Activated naive CD4-positive, alpha-beta T cell treated with anti-CD3 and anti-CD28 coated beads, Interleukin-2, amount 50 U/mL, for 24 hours (primary cell): Measurements from ENCODE around the gene KHSRP.

Source experiments
- H3K27ac Mint-ChIP-seq: one replicate; pipeline ENCODE4 v1.8.0; 2021; ENCODE audit warnings: mild to moderate bottlenecking, mixed read lengths
- H3K27me3 Mint-ChIP-seq: one replicate; pipeline ENCODE4 v1.8.0; 2021; ENCODE audit warnings: mixed read lengths
- H3K36me3 Mint-ChIP-seq: one replicate; pipeline ENCODE4 v1.8.0; 2021; ENCODE audit warnings: mixed read lengths
- H3K4me1 Mint-ChIP-seq: one replicate; pipeline ENCODE4 v1.8.0; 2021; ENCODE audit warnings: mixed read lengths
- H3K4me3 Mint-ChIP-seq: one replicate; pipeline ENCODE4 v1.8.0; 2021; ENCODE audit warnings: mild to moderate bottlenecking, mixed read lengths
- H3K9me3 Mint-ChIP-seq: one replicate; pipeline ENCODE4 v1.8.0; 2021; ENCODE audit warnings: mixed read lengths

The KHSRP gene, protein sequence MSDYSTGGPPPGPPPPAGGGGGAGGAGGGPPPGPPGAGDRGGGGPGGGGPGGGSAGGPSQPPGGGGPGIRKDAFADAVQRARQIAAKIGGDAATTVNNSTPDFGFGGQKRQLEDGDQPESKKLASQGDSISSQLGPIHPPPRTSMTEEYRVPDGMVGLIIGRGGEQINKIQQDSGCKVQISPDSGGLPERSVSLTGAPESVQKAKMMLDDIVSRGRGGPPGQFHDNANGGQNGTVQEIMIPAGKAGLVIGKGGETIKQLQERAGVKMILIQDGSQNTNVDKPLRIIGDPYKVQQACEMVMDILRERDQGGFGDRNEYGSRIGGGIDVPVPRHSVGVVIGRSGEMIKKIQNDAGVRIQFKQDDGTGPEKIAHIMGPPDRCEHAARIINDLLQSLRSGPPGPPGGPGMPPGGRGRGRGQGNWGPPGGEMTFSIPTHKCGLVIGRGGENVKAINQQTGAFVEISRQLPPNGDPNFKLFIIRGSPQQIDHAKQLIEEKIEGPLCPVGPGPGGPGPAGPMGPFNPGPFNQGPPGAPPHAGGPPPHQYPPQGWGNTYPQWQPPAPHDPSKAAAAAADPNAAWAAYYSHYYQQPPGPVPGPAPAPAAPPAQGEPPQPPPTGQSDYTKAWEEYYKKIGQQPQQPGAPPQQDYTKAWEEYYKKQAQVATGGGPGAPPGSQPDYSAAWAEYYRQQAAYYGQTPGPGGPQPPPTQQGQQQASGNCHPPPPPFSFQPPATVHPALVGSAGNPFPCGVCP

DNA sequence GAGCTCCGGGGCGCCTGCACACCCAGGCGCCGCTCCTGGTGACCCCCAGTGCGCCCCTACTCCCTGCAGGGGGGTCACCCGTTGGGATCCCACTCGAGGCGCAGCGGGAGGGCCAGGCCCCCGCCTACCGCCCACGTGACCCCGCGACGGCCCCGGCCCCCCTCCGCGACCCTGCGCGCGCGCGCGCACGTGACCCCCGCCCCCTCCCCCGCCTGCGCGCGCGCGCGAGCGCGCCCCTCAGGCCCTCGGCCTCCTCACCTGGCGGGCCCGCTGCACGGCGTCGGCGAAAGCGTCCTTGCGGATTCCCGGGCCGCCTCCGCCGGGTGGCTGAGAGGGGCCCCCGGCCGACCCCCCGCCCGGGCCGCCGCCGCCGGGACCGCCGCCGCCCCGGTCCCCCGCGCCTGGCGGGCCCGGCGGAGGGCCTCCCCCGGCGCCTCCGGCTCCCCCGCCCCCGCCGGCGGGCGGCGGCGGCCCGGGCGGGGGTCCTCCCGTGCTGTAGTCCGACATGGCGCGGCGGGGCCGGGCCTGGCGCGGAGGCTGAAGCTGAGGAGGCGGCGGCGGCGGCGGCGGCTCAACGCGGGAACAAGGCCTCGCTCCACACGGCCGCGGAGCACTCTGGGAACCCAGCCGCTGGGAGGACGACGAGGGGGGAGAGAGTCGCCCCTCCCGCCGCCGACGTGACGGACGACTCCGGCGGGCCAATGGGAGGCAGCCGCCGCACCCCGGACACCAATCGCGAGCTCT, at the start of gene KHSRP:
Gene KHSRP (minus strand): TSS at position 617 of the 744 bp plus-strand sequence. CDS start 110 bp downstream, at position 507.
- peak within 1 kb of the TSS; percentile 94 for H3K27ac Mint-ChIP-seq
- no peaks in the 10 kb centered on the region for H3K27me3 Mint-ChIP-seq
- peak within 1 kb of the TSS; percentile 95 for H3K4me3 Mint-ChIP-seq
- peaks cover 35% of the 10 kb centered on the region for H3K4me1 Mint-ChIP-seq
- peaks cover 2% of the 10 kb centered on the region for H3K36me3 Mint-ChIP-seq
- no peaks in the 10 kb centered on the region for H3K9me3 Mint-ChIP-seq

DNA sequence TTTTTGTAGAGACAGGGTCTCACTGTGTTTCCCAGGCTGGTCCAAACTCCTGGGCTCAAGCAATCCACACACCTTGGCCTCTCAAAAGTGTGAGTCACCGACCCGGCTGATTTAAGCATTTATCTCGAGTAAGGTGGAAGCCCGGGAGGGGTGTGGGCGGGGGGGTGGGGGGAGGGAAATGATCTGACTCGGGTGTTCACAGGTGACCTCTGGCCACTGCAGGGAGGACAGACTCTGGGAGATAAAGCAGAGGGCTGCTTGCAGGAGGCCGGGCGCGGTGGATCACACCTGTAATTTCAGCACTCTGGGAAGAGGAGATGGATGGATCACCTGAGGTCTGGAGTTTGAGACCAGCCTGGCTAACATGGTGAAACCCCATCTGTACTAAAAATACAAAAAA, 49.0 kb upstream of the KHSRP start:
- Mint-ChIP-seq H3K27ac (no peak overlapping the region), H3K27me3 (no peaks in the 10 kb centered on the region), H3K36me3 (peaks cover 3% of the 10 kb centered on the region), H3K4me3 (no peak overlapping the region), H3K4me1 (no peaks in the 10 kb centered on the region), H3K9me3 (no peaks in the 10 kb centered on the region)

DNA sequence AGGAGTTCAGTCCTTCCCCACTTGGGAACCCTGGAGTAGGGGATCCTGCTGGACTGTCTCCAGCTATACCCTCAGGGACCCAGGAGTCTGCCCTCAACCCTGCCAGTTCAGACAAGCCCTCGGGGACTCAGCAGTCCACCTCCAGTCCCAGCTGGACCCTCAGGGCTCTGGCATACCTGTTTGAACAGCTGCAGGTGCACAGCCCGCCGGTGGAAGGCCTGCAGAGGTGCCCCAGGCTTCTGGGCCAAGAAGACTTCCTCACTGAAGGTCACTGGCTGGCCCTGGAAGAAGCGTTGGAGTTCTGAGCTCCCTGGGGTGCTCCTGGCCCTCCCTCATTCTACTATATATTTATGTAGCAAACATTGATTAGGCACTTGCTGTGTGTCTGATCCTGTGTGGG, 48.1 kb upstream of the KHSRP start:
- Mint-ChIP-seq H3K27me3 (no peaks in the 10 kb centered on the region), H3K4me3 (no peak overlapping the region), H3K9me3 (no peaks in the 10 kb centered on the region), H3K4me1 (no peaks in the 10 kb centered on the region), H3K27ac (peak overlapping the region; percentile 65), H3K36me3 (peaks cover 6% of the 10 kb centered on the region)

DNA sequence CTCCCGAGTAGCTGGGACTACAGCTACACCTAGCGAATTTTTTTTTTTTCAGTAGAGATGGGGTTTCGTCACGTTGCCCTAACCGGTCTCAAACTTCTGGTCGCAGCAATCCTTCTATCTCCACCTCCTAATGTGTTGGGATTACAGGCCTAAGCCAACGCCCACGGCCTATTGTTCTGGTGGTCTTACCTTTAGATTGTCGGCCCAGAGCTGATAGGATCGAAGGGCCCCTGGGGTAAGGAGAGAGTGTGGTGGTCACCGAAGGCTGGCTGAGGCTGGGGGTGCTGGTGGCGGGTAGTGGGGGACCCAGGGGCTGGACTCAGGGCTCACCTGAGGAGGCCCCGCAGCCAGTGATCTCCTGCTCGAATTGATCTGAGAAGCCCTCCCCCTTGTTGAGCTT, 46.5 kb upstream of the KHSRP start:
- peaks cover 8% of the 10 kb centered on the region for H3K36me3 Mint-ChIP-seq

DNA sequence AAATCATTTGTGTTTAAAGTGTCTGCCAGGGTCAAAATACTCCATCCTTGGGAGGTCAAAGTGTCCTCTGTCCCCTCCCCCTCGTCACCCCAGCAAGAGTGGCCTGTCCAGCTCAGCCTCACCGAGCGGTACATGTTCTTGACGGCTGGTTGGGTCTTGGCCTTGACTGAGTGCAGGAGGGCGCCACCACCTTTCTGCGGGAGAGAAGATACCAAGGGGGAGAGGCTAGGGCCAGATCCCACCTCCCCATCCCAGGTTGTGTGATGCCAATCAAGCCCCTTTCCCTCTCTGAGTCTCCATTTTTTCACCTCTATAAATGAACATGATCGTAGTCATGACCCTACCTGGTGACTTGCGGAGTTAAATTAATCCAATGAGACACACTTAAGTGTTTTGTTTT, 45.6 kb upstream of the KHSRP start:
- Mint-ChIP-seq H3K27ac (no peak overlapping the region), H3K27me3 (no peaks in the 10 kb centered on the region), H3K4me1 (peaks cover 1% of the 10 kb centered on the region), H3K36me3 (peaks cover 8% of the 10 kb centered on the region), H3K9me3 (no peaks in the 10 kb centered on the region), H3K4me3 (no peak overlapping the region)

More for the DNA sequence above, 46.5 kb upstream of the KHSRP start:
- Mint-ChIP-seq H3K9me3 (no peaks in the 10 kb centered on the region), H3K27me3 (no peaks in the 10 kb centered on the region), H3K27ac (no peak overlapping the region), H3K4me3 (no peak overlapping the region), H3K4me1 (no peaks in the 10 kb centered on the region)

DNA sequence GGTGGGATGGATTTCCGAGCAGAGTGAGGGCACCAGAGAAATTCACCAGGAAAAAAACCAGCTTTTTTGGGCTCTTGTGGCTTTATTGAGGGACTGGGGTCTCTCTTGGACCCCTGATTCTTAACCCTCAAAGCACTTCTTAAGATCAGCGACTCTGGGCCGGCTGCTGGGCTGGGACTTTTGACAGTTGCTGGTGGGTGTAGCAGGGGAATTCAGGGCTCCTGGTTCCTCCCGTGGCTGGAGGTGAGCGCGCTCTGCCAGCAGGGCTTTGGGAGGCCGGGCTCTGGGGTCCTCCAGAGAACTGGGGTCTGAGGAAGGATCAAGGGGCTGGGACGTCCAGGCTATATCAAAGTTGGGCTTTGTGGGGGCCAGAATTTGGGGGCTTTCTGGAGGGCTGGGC, 42.8 kb upstream of the KHSRP start:
- Mint-ChIP-seq H3K4me3 (no peak overlapping the region), H3K9me3 (no peaks in the 10 kb centered on the region), H3K27ac (no peak overlapping the region), H3K27me3 (no peaks in the 10 kb centered on the region), H3K4me1 (peaks cover 7% of the 10 kb centered on the region), H3K36me3 (peaks cover 8% of the 10 kb centered on the region)

DNA sequence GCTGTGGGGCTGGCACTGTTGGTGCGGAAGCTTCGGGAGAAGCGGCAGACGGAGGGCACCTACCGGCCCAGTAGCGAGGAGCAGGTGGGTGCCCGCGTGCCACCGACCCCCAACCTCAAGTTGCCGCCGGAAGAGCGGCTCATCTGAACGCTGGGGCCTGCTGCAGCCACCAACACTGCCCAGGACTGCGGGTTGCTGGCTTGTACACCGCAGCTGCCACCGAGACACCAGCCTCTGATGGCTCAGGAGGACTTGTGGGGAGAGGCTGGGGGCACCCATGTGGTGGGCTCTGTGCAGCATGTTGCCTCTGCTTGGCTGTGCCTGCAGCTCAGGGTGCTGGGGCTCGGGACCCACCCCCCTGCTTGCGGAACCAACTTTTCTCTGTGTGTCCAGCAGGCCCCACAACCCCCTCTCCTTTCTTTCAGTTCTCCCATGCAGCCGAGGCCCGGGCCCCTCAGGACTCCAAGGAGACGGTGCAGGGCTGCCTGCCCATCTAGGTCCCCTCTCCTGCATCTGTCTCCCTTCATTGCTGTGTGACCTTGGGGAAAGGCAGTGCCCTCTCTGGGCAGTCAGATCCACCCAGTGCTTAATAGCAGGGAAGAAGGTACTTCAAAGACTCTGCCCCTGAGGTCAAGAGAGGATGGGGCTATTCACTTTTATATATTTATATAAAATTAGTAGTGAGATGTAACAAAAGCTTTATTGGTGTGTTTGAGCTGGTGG, 42.1 kb upstream of the KHSRP start:
- H3K36me3 Mint-ChIP-seq: peaks cover 8% of the 10 kb centered on the region
- H3K27ac Mint-ChIP-seq: no peak overlapping the region
- no peaks in the 10 kb centered on the region for H3K9me3 Mint-ChIP-seq
- H3K27me3 Mint-ChIP-seq: no peaks in the 10 kb centered on the region
- H3K4me1 Mint-ChIP-seq: peaks cover 7% of the 10 kb centered on the region
- H3K4me3 Mint-ChIP-seq: no peak overlapping the region

DNA sequence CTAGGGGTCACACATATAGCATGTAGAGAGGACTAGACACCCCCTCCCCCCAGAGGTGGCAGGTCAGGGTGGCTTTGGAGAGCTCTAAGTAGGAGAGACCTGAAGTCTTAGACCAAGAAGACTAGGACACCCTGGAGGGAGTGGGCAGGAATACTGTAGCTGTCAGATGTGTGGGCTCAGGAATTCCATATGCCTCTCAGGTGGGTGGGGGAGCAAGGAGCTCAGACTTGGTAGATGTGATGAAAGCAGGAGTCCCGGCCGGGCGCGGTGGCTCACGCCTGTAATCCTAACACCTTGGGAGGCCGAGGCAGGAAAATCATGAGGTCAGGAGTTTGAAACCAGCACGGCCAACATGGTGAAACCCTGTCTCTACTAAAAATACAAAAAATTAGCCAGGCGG, 41.1 kb upstream of the KHSRP start:
- Mint-ChIP-seq H3K9me3 (no peaks in the 10 kb centered on the region), H3K4me1 (peaks cover 7% of the 10 kb centered on the region), H3K36me3 (peaks cover 8% of the 10 kb centered on the region), H3K27ac (peak overlapping the region; percentile 87), H3K27me3 (no peaks in the 10 kb centered on the region), H3K4me3 (no peak overlapping the region)

DNA sequence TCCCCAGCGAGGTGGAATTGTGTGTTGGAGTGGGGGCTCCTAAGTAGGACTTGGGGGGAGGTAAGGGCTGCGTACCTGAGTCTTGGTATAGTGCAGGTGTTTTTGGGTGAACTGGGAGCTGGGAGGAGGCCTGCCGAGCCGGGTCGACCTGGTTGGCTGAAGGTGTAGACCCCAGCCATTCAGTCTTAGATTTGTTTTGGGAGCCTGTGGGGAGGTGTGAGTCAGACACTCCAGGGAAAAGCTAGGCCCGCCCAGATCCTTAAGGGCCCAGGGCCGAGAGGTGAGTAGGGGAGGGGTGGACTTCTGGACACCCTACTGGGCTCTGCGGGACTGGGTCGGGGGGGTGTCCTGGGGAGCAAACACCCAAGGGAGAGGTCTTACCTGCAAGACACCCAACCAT, 40.4 kb upstream of the KHSRP start:
- peak overlapping the region; percentile 69 for H3K4me3 Mint-ChIP-seq
- peaks cover 13% of the 10 kb centered on the region for H3K4me1 Mint-ChIP-seq
- no peaks in the 10 kb centered on the region for H3K27me3 Mint-ChIP-seq
- H3K36me3 Mint-ChIP-seq: peaks cover 8% of the 10 kb centered on the region
- H3K27ac Mint-ChIP-seq: peak overlapping the region; percentile 87
- H3K9me3 Mint-ChIP-seq: no peaks in the 10 kb centered on the region

DNA sequence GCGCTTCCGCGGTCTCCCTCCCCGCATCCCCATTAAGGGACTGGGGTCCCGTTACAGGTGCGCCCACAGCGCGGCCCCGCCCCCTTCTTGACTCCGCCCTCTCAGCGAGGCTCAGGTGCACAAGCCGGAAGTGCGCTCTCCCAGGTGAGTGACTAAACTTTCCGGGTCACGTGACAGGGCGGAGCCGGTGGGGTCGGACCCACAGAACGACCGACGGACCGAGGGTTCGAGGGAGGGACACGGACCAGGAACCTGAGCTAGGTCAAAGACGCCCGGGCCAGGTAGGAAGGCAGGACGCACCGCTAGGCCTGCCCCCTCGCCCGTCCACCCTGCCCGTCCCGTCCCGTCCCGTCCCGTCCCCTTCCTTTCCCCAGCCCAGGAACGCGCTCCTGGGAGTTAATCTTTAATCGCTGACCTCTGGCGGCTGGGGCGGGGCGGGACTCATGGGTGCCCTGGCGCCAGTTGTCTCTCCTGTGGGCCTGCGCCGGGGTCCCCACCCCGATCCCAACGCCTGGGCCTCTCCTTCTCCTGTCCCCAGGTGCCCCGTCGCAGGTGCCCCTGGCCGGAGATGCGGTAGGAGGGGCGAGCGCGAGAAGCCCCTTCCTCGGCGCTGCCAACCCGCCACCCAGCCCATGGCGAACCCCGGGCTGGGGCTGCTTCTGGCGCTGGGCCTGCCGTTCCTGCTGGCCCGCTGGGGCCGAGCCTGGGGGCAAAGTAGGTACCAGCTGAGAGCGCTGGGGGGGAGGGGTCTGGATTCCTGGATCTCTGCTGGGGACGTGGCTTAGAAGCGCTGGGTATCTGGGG, 39.7 kb upstream of the KHSRP start, which contains the start of gene CRB3:
Gene CRB3 (plus strand): TSS at position 202 of the 804 bp plus-strand sequence. CDS start 431 bp downstream, at position 633.
- peak within 1 kb of the TSS; percentile 87 for H3K27ac Mint-ChIP-seq
- peak within 1 kb of the TSS; percentile 69 for H3K4me3 Mint-ChIP-seq

DNA sequence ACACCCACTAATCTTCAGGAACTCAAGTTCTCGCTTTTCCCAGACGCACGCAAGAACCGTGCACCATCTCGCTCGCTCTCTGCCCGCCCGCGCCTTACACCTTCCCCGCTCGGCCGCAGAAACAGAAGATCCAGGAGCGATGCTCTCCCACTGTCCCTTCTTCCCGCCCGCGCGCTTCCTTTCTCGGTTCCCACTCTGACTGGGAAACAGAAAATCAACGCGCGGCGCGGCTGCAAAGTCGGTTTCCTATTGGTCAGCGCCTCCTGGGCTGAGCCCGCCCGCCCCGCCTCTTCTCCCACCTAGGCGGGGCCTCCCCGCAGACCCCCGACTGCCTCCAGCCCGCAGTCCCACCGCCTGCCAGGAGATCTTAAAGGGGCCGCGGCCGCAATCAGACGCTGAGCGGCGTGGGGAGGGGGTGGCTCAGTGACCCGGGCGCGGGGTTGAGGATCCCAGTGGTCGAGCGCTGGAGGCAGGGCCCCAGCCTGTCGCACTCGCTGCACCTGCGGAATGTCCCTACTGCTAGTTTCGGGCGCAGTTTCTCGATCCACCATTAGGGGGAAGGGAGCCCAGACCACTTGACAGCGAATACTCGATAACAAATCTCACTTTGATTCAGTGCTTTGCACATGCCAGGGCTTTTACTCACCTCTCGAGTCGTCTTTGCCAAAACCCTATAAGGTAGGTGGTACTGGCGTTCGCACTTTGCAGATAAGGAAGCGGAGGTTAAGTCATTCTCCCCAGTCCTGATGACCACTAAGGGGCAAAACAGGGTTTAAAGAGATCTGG, 35.7 kb upstream of the KHSRP start:
- peaks cover 5% of the 10 kb centered on the region for H3K36me3 Mint-ChIP-seq
- H3K27ac Mint-ChIP-seq: peak overlapping the region; percentile 92
- H3K27me3 Mint-ChIP-seq: no peaks in the 10 kb centered on the region
- H3K9me3 Mint-ChIP-seq: no peaks in the 10 kb centered on the region
- H3K4me1 Mint-ChIP-seq: peaks cover 27% of the 10 kb centered on the region
- peak overlapping the region; percentile 97 for H3K4me3 Mint-ChIP-seq

More for the DNA sequence above, 39.7 kb upstream of the KHSRP start, which contains the start of gene CRB3:
- Mint-ChIP-seq H3K36me3 (peaks cover 4% of the 10 kb centered on the region), H3K9me3 (no peaks in the 10 kb centered on the region), H3K4me1 (peaks cover 15% of the 10 kb centered on the region), H3K27me3 (no peaks in the 10 kb centered on the region)

DNA sequence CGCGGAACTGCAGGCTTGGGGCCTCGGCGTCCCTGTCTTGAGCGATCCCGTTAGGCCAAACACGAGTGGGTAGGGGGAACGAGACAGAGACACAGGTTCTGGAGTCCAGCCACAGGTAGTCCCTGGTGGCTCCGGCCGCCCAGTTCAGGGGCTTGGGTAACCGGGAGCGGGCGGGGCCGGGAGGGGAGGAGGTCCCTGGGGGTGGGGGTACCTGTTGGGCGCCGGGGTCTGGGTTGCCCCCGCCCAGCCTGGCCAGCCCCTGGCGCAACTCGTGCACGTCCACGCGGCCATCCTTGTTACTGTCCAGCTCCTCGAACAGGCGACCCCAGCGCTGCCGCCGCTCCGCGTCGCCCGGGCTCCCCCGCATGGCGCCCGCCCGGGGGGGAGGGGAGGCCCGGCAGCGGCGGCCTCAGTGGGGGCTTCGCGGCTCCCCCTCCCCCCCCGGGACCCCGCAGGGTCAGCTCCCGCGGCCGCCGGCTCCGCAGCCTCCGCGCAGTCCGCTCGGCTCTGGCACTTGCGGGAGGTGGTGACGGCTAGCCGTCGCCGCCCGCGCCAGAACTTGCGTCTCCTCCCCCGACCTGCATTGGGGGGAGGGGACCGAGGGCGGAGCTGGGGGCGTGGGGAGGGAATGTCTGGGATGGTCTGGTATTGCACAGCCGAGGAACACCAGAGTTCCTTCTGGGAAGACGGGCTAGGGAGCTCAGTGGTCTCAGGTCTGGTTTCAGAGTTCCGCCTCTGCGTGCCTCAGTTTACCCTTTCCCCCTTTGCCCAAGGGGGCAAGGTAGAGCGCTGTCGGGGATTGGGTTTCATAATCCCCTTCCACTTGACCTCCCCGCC, 34.9 kb upstream of the KHSRP start, which contains the start of gene SLC25A23:
Gene SLC25A23 (minus strand): TSS at position 531 of the 837 bp plus-strand sequence. CDS start 164 bp downstream, at position 367.
- no peaks in the 10 kb centered on the region for H3K9me3 Mint-ChIP-seq
- H3K27me3 Mint-ChIP-seq: no peaks in the 10 kb centered on the region
- peak within 1 kb of the TSS; percentile 97 for H3K4me3 Mint-ChIP-seq

DNA sequence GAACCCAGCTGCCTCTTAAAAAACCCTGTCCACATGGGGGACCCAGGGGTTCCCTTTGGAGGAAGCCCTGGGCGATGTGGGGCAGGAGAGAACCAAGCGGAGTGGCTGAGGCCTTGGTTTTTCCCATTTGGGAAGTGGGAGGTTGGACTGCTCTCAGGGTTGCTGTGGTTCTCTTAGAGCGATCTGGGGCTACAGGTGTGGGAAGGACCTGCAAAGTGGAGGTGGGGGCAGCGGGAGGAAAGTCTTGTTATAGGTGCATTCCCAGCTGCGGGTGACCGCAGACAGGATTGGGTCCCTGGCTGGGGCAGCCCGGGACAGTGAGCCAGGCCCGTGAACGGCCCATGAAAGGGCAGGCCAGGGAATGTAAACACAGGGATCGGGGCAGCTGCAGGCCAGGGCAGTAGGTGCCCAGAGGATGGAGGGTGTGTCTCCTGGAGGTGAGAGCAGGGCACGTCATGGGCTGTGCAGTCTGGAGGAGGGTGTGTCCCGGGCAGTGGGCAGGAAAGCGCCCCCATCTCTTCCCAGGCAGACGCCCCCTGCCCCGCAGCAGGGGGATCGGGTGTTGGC, 34.2 kb upstream of the KHSRP start:
- H3K27ac Mint-ChIP-seq: peak overlapping the region; percentile 88
- peaks cover 18% of the 10 kb centered on the region for H3K36me3 Mint-ChIP-seq
- H3K4me1 Mint-ChIP-seq: peaks cover 20% of the 10 kb centered on the region
- H3K9me3 Mint-ChIP-seq: no peaks in the 10 kb centered on the region
- peak overlapping the region; percentile 91 for H3K4me3 Mint-ChIP-seq
- H3K27me3 Mint-ChIP-seq: no peaks in the 10 kb centered on the region

More for the DNA sequence above, 34.9 kb upstream of the KHSRP start, which contains the start of gene SLC25A23:
- H3K27ac Mint-ChIP-seq: peak within 1 kb of the TSS; percentile 92
- H3K4me1 Mint-ChIP-seq: peaks cover 20% of the 10 kb centered on the region
- peaks cover 14% of the 10 kb centered on the region for H3K36me3 Mint-ChIP-seq
